Dedifferentiated amniotic fluid mesenchymal stem cell (primary cell): ENCODE data around the gene RGS12.
A peak's percentile ranks its signal among the peaks of the same experiment; 100 is the strongest.
"Not testable (repeated sequence)": the region's sequence is repeated elsewhere in the genome, so short reads cannot be mapped to it uniquely, and the experiment has no call there.

ENCODE experiments used
- DNase-seq: peaks from one replicate; pipeline ENCODE4 v3.0.0-alpha.2; 2016; ENCODE audit errors: extremely low spot score

RGS12 gene

DNA sequence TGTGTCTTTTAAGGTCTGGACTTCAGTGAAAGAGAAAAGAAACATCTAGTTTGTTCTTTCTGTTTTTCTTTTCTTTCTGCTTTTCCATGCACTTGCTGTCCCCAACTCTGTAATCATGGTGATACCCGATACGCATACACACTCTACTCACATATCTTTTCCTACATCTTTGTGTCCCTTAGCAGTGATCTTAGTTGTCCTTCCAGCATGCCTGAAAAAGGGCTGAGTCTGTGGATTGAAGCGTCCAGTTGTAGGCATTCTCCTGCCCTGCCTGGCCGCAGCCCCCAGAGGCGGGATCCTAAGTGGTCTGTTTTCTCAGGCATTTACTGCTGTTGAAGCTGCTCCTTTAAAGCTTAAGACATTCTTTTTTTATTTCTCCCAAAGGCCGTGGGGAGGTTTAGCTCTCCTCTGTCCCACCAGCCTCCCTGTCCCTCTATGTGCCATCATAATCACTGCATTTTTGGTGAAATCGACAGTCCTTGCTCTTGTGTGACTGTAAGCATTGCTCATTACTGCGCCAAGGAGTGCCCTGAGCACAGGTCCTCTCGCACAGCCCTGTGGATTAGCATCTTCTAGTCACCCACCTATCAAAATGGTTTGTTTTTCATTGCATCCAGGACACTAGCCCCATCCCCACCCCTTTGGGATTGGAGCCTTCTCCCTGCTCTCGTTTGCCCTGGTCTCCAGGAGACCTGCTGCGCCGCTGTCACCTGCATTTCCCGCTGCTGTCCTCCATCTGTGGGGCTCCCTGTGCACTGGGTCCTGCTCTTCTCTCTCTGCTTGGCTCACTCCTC lies 4.4 kb downstream of the RGS12 start:
- DNase-seq = no peak

DNA sequence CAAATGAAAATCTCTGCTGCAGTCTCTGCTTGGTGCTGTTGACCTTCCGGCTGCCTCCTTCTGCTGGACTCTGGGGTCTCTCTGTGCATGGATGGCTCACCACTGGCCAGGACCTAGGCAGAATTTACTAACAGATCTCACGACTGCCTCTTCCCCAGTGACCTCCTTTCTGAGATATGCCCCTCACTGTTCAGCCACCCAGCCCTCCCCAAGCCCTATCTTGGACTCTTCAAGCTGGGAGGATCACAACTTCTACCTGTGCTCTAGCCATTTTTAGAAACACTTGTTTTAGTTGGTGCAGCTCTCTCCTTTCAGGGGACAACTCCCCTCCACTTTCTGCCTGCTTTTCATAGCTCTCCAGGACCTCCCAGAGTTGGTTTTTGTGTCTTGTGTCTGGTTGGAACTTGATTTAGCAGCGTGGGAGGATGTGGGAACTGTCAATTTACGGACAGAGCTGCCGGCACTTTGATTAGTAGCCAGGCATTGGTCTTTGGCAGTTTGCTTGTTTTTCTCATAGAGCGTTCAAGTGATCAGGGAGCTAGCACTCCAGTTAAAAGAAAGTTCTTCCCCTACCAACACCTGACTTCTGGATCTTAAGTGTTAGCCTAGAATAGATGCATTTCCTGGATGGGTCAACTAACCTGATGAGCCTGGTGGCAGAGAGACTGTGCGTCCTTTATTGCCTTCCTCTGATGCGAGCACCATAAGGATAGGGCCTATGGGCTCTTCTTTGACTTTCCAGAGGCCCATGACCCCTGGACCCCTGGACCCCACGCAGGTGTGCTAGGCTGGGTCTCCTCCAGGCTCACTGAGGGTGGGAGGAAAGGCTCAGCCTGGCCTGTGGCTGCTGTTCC lies 6.5 kb downstream of the RGS12 start:
- DNase-seq = no peak

DNA sequence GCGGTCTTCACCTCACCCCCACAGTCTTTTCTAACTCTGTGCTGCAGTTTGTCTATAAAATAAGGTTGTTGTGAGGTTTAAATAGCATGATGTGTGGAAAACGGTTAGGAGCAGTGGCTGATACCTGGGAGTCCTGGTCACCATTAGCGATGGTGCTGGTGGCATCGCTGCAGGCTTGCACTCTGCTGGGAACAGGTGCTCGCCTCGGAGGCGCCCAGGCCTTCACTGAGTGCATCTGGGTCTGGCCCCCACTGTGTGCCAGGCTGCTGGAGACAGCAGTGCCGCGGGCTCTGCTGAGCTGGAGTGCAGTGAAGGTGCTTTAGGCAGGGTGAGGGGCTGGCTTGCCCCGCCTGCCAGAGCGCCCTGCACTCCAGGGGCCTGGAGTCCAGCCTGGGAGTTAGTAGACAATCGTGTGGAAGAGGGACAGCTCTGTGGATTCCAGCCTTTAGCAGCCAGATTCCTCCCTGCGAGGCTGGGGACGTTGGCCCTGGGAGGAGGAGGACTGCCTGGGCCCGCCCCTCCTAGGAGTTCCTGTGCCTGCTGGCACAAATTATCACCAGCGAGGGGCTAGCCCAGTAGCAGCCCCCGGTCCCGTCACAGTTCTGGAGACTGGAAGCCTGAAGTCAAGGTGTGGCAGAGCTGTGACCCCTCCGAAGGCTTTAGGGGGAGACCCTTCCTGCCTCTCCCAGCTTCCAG lies 7.3 kb downstream of the RGS12 start:
- DNase-seq = no peak

DNA sequence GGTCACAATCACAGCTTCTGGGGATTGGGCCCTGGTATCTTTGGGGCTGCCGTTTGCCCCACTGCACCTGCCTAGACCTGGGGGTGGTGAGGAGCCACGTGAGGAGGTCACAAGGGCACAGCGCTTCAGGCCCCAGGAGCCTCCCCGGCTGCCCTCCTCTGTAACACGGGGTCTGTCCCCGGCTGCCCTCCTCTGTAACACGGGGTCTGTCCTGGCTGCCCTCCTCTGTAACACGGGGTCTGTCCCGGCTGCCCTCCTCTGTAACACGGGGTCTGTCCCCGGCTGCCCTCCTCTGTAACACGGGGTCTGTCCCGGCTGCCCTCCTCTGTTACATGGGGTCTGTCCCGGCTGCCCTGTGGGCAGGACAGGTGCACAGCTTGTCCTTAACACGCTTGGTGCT lies 8.1 kb downstream of the RGS12 start:
- DNase-seq = not testable (repeated sequence)

DNA sequence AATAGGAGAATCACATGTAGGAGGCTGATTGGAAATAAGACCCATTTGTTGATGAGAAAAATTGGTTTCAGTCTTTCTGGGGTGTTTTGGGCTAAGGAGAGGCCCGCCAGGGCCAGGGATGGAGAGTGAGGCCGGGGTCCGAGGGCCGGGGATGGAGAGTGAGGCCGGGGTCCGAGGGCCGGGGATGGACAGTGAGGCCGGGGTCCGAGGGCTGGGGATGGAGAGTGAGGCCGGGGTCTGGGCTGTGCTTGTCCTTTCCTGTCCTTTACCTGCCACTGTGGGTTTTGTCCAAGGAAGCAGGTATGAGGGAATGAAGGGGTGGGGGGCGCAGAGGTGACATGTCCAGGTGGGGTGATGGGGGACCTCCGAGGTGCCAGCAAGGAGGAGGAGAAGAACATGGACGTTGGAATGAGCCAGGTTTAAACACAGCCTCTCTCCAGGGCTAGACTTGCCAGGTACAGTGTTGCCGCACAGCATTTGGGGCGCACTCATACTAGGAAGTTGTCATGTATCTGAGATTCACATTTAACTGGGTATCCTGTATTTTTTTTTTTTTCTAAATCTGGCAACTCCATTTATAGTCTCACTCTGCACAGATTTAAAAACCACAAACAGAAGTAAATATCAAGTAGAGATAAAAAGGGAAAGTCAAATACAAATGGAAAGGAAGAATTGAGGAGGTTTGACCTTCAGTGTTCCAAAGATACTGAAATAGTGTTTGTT lies 8.8 kb downstream of the RGS12 start:
- DNase-seq = no peak

DNA sequence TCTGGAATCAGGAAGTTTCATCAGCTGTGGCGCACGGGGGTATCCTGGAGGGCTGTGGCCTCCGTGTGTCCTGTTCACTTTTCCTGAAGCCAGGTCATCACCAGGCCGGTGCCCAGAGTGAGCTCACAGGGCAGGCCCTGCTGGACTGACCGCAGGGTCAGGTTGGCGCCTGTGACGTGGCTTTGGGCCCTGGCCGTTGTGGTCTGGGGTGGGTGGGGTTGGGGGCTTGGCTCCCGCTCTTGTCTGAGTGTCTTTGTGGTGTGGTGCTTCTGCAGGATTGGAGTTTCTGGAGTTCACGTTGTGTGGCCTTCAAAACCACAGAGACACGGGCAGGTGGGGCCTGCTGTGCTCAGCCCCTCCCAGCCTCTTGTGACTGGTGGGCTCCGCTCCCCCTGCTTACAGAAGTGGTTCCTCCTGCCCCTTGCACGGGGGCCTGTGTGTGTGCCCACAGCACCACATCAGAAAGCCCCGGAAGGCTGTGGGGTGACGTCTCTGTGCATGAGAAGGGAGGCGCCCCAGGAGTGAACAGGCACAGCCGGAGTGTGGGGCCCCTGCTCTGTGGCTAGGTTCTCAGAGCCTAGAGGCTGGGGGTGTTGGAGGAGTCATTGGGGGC lies 9.5 kb downstream of the RGS12 start:
- no peak for DNase-seq

DNA sequence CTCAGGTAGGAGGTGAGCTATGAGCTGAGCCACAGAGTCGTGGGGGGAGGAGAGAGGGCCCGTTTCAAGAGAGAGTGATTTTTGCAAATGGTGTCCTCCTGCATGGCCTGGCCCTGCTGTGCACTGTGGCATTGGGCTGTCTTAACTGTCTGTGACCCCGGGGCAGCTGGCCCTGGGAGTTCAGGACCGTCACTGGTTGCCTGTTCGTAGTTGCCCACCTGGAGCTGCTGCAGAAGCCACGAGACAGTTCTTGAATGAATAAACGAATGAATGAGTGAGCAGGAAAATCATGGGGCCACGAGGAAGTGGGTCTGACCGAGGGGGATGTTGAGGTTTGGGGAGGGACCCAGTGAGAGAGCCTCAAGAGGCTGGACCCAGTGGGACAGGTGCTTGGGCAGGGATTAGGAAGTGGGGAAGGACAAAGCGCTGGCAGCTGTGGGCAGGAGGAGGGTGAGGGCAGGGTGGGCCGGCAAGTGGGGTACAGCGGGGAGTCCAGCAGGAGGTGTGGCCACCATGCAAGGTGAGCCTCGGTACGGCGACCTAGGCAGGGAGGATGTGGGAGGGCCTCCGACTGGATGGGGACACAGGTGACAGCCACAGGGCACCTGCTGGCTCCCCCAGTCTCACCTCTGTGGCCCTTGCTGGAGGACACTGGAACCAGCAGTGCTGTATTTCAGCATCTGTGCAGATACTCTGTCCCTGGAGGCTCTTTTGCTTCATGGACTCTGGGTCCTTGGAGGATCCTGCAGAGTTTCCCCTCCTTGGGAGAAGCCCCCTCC lies 10.2 kb downstream of the RGS12 start:
- DNase-seq = no peak

DNA sequence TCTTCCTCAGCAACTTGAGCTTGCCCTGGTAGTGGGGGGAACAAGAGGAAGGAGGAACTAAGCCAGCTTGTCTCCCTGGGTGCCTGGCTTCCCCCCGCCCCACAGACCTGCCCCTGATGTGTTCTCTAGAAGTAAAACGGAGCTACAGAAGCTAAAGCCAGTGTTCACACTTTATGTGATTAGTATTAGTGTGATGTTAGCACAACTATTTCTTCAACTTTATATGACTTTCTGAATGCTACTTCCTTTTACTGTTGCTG lies 10.7 kb downstream of the RGS12 start:
- DNase-seq = no peak

DNA sequence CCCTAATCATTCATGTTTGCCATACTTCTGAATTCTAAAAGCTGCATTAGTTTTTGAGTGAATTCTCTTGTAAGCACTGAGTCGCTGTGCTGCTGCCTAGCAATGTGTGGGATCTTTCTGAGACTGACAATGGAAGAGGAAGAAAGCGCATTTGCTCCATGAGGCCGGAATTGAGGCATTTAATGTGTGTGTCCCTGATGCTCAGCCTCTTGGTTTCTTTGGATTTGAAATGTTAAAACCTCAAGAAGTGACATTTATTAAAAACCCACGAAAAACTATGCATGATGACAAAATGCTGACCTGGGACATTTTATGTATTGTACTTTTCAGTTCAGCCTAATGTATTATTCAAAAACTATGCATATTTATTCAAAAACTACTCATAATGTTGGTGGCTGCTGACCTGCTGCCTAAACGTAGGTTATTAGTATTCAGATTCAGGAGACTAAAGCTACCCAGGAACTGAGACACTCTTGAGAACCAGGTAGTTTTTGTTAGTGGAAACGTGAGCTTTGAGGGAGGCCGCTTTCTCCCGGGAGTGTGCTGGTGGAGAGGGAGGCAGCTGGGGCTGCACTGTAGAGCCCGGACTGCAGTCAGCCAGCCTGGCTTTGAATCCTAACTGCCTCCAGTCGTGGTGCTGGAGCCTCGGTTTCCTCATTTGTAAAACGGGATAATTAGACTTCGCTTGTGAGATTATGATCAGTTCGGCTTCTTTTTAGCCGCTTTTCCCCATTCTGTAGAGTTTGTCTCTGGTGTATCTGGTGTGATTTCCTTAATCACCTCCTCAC lies 11.3 kb downstream of the RGS12 start:
- DNase-seq = no peak

DNA sequence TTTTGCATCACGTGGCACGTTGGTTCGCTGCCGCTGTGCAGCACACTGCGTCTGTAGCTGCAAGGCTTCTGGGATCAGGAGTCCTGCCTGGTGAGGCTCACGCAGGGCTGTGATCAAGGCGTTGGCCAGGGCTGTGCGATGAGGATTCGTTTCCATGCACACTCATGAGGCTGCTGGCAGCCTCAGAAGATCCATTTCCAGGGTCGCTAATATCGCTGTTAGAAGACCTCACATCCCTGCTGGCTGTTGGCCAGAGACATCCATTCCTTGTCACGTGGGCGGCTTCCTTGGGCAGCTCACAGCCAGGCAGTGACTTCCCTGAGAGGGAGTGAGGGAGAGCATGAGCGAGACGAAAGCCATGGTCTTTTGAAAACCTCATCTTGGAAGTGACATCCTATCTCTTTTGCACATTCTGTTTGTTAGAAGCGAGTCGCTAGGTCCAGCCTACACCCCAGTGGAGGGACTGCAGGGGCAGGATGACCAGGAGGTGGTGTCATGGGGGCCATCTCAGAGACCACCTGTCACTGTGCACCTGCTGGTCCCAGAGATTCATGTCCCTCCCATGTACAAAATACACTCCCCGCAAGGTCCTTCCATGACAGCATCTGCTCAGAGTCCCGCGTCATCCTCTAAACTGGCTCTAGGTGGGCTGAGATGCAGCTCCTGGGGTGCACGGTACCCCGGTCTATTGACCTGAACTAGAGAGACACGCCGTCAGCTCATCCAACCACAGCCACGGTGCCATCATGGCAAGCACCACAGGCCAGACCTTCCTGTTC lies 12.2 kb downstream of the RGS12 start:
- peak; percentile 15 for DNase-seq

DNA sequence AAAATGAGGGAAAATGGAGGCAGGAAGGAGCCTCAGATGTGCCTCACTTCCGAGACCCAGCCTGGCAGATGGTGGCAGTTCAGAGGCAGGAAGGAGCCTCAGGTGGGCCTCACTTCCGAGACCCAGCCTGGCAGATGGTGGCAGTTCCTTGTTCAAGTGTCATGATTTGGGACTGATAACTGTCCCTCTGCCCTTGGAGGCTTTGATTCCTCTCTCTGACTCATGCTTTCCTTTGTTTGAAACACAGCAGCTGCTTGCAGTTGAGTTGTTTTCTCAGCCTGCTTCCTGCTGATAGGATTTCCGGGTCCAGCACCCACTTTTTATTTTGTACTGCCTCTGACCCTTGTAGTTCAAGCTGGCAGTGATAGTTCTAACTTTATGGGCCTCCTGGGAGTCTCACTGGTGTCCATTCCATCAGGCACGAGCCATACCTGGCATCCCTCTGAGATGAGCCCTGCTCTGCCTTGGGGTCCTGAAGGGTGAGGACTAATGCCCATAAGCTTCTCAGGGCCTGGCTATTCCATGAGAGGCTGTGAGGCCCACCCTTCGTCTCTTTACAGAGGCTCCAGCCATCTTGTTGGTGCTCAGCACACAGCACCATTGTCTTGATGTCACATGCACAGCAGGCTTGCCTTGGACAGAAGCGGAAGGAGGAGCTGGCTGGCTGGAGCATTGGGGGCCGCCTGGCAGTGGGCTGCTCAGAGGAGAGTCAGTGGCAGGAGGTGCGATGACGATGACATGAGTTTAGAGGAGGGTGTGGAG lies 13.0 kb downstream of the RGS12 start:
- DNase-seq = no peak

DNA sequence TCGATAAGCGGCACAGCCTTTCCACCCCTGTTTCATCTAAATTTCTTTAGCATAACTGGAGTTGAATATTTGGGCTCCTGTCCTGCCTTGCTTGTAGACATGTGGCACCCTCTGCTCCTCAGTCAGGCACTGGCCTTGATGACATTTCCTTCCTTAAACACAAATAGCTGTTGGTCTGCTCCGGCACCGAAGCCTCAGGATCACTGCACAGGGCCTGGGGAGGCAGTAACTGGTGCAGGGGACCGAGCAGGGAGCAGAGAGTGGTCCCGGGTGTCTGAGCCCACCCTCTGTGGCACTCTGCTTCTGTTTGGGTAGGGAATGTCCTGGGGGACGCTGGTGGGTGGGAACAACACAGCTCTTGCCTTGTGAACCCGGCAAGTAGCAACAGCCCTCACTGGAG lies 13.6 kb downstream of the RGS12 start:
- no peak for DNase-seq

DNA sequence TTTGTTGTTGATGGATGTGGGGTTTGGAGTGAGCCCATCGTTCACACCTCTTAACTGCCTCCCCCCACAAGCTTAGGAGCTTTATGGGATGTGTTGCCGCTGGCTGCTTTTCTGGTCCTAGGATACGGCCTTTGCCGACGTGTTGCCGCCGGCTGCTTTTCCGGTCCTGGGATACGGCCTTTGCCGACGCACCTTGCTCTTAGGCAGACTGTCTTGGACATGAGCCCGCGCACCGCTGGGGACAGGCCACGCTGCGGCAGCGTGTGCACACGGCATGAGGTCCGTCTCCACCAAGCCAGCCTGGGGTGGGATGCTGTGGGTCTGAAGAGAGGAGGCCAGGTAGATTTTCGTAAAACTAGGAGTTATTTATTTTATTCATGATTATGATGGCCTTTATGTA lies 14.2 kb downstream of the RGS12 start:
- DNase-seq = no peak

DNA sequence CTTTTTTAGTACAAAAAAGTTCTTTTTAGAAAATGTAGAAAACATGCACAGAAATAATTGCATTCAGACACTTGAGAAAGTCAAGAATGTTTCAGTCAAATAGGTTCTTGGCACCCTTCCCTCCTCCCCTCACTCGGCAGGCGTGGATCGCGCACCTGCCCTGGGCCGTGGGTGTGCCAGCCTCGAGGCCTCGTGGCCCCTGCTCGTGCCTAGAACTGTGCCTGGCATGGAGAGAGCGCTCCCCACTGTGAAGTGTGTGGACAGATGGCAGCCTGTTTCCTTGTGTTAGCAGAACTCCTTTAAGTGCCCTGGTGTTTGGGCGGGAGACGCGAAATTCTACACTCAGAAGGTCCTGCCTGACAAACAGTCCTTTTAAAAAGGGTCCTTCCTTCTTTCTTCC lies 14.7 kb downstream of the RGS12 start:
- DNase-seq = no peak

DNA sequence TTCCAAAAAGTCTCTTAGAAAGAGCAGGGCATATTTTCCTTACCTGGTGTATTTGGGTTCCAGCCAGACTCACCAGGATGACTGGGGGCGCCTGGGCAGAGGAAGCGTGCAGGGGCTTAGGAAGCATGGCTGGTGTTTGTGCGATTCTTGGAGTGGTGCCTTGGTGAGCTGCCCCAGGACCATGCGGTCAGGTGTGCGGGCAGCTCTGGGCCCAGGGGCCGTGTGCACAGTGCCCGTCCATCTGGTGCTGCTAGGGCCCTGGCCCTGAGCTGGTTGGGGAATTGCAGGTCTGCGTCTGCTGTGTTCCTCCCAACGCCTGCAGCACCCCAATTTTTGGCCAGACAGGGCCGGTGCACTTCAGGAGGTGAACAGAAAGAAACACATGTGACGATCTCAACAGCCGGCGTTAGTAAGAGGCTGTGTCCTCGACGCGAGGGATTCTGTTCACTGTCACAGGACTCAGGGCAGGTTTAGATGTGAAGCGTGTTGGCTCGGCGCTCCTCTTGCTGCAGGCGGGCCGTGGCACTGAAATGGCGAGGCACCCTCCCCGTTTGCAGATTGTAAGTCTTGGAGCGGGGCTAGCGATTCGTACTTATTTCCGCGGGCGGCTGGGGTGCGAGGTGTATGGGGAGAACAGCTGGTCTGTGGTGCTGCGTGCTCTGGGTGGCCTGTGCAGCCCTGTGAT lies 15.2 kb downstream of the RGS12 start:
- DNase-seq = no peak

DNA sequence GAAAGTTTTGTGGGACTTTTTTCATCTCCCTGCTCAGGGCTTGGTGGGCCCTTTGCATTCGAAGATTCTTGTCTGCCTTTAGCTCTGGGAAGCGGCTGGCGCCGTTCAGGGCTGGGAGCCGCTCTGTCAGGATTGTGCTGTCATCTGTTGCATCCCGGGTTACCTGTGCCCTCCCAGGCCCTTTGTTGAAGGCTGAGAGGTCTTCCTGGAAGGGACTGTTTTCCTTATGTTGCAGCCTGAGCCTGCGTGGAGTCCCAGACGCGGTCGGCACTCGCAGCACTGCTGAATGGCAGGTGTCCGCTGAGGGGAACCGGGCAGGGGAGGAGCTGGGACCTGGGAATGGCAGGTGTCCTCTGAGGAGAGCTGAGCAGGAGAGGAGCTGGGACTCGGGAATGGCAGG lies 15.9 kb downstream of the RGS12 start:
- DNase-seq = no peak

DNA sequence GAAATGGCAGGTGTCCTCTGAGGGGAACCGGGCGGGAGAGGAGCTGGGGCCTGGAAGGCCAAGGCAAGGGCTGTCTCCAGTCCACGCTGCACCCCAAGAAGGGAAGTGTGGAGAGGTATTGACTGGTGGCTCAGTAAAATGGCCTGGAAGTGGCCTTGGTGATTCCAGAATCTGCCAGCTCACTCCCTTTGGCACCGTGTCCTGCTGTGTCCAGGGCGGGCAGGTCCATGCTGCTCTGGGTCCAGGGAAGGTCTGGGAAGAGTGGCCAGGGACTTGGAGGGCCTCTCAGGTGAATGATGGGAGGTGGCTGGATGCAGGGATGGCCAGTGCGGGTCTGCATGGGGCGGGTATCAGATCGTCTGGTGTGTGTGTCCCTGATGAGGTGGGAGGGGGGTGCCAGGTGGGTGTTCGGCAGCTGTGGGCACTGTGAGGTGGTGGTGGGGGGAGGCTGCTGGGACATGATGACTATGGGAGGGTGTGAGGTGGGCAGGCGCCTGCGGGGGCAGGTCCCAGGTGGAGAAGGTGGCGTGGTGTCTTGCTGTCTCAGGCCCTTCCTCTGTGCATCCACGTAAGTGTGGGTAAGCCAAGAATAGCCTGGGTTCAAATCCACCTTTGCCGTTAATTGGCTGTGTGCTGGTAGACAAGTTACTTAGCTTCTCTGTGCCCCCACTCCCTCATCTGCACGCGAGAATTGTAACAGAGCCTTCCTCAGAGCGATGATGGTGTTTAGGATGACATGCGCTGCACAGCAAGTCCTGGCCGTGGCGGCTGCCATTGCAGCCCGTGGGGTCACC lies 17.7 kb downstream of the RGS12 start:
- DNase-seq = no peak
